Esophagus (tissue), 2 donors: ENCODE measurements around the gene ADPRS. TPM values are rescaled to one million over a fixed set of nuclear protein-coding genes. Genes with fewer than 3 reads are reported as not detected.
A peak's percentile ranks its signal among the peaks of the same experiment; 100 is the strongest.

Experiments used
- H3K27ac ChIP-seq, 2 donors: one replicate each; pipeline ENCODE4 v1.5.1; 2013; ENCODE audit warnings: low read depth in 2 of 2, mild to moderate bottlenecking in 2 of 2, inconsistent platforms in 1 of 2, low read length in 1 of 2, moderate library complexity in 1 of 2
- H3K27me3 ChIP-seq, 2 donors: one replicate each; pipeline ENCODE4 v1.6.1; 2013; ENCODE audit warnings: low read length in 2 of 2, control low read depth in 1 of 2, mild to moderate bottlenecking in 1 of 2; ENCODE audit not compliant: insufficient read depth in 2 of 2, control insufficient read depth in 1 of 2
- H3K36me3 ChIP-seq, 2 donors: one replicate each; pipeline ENCODE4 v1.6.1; 2013; ENCODE audit warnings: low read length in 1 of 2; ENCODE audit not compliant: control insufficient read depth in 2 of 2, insufficient read depth in 2 of 2
- H3K4me1 ChIP-seq, 2 donors: one replicate each; pipeline ENCODE4 v1.6.1; 2013; ENCODE audit warnings: low read length in 1 of 2; ENCODE audit not compliant: control insufficient read depth in 2 of 2, insufficient read depth in 2 of 2
- H3K4me3 ChIP-seq, 2 donors: one replicate each; pipeline ENCODE4 v1.5.1; 2013; ENCODE audit warnings: low read length in 2 of 2, mild to moderate bottlenecking in 2 of 2, low read depth in 1 of 2, moderate library complexity in 1 of 2
- H3K9me3 ChIP-seq, 2 donors: one replicate each; pipeline ENCODE4 v1.6.1; 2013; ENCODE audit warnings: mild to moderate bottlenecking in 2 of 2, low read depth in 1 of 2, low read length in 1 of 2, moderate library complexity in 1 of 2; ENCODE audit not compliant: control insufficient read depth in 2 of 2, insufficient read depth in 1 of 2
- WGBS, 2 donors: extraction: QIAGEN DNeasy Blood & Tissue Kit; methylation state at CpG; one replicate each; pipeline ENCODE4 v1.1.7; 2013; 5-methylcytosine and 5-hydroxymethylcytosine counted together
- polyA plus RNA-seq, 2 donors: library from polyadenylated mRNA; stranded (reverse); fragments of 200-250 nt; gene quantifications; one replicate each; pipeline ENCODE4 v1.2.3, GENCODE V29; 2013
- donor health status: healthy with polysubstance abuse.
- donor health status: Bipolar disorder and iron deficiency.

ADPRS gene
- polyA plus RNA-seq, 2 donors, result 28.2 to 40.3 TPM

GRCh38 chr1:36093929-36094328 is 5.2 kb downstream of the ADPRS start:
- H3K4me1 ChIP-seq, result peaks cover 0 to 6% of the 10 kb centered on the region in 2 donors
- H3K27ac ChIP-seq, result no peak overlapping the region
- H3K4me3 ChIP-seq, result no peak overlapping the region
- no peaks in the 10 kb centered on the region for H3K9me3 ChIP-seq
- H3K36me3 ChIP-seq, result peaks cover 6 to 40% of the 10 kb centered on the region in 2 donors
- 46 to 63% methylated on average over 3 of the region's 3 CpGs for WGBS, 2 donors
- H3K27me3 ChIP-seq, result no peaks in the 10 kb centered on the region

GRCh38 chr1:36094621-36095061 is 5.9 kb downstream of the ADPRS start:
- WGBS, 2 donors, result 74 to 79% methylated on average over 8 of the region's 8 CpGs
- Histone ChIP-seq H3K27ac (no peak overlapping the region), H3K9me3 (no peaks in the 10 kb centered on the region), H3K27me3 (no peaks in the 10 kb centered on the region), H3K36me3 (peaks cover 6 to 40% of the 10 kb centered on the region in 2 donors), H3K4me1 (peaks cover 0 to 4% of the 10 kb centered on the region in 2 donors), H3K4me3 (no peak overlapping the region)

GRCh38 chr1:36095760-36096405 is 7.2 kb downstream of the ADPRS start:
- Histone ChIP-seq H3K4me1 (peaks cover 0 to 5% of the 10 kb centered on the region in 2 donors), H3K36me3 (peaks cover 6 to 40% of the 10 kb centered on the region in 2 donors), H3K27me3 (no peaks in the 10 kb centered on the region), H3K4me3 (no peak overlapping the region), H3K27ac (no peak overlapping the region), H3K9me3 (no peaks in the 10 kb centered on the region)
- 70 to 75% methylated on average over 15 of the region's 15 CpGs for WGBS, 2 donors

- 68 to 74% methylated on average over 16 of the region's 16 CpGs for WGBS, 2 donors
- Histone ChIP-seq H3K4me3 (no peak overlapping the region), H3K27me3 (no peaks in the 10 kb centered on the region), H3K36me3 (peaks cover 6 to 34% of the 10 kb centered on the region in 2 donors), H3K9me3 (no peaks in the 10 kb centered on the region), H3K4me1 (peaks cover 0 to 3% of the 10 kb centered on the region in 2 donors), H3K27ac (peak overlapping the region in 1 of 2 donors; percentile 4)
These were observed 8.1 kb downstream of the ADPRS start for GRCh38 chr1:36096500-36097432.

GRCh38 chr1:36097693-36098585 is 9.2 kb downstream of the ADPRS start:
- H3K36me3 ChIP-seq, result peaks cover 4 to 23% of the 10 kb centered on the region in 2 donors
- WGBS, 2 donors, result 87 to 89% methylated on average over 33 of the region's 33 CpGs
- peak overlapping the region in 1 of 2 donors; percentile 4 for H3K27ac ChIP-seq
- H3K4me1 ChIP-seq, result peaks cover 0 to 3% of the 10 kb centered on the region in 2 donors
- H3K27me3 ChIP-seq, result no peaks in the 10 kb centered on the region
- H3K4me3 ChIP-seq, result no peak overlapping the region
- no peaks in the 10 kb centered on the region for H3K9me3 ChIP-seq

GRCh38 chr1:36098650-36099365 is 10.1 kb downstream of the ADPRS start:
- Histone ChIP-seq H3K4me1 (peaks cover 0 to 3% of the 10 kb centered on the region in 2 donors), H3K27me3 (no peaks in the 10 kb centered on the region), H3K4me3 (no peak overlapping the region), H3K27ac (no peak overlapping the region), H3K9me3 (no peaks in the 10 kb centered on the region), H3K36me3 (peaks cover 0 to 15% of the 10 kb centered on the region in 2 donors)
- 80 to 86% methylated on average over 13 of the region's 13 CpGs for WGBS, 2 donors

GRCh38 chr1:36099681-36100341 is 11.1 kb downstream of the ADPRS start:
- no peak overlapping the region for H3K4me3 ChIP-seq
- H3K9me3 ChIP-seq, result no peaks in the 10 kb centered on the region
- peaks cover 0 to 3% of the 10 kb centered on the region in 2 donors for H3K4me1 ChIP-seq
- no peak overlapping the region for H3K27ac ChIP-seq
- H3K36me3 ChIP-seq, result peaks cover 0 to 5% of the 10 kb centered on the region in 2 donors
- H3K27me3 ChIP-seq, result no peaks in the 10 kb centered on the region
- WGBS, 2 donors, result 24 to 31% methylated on average over 18 of the region's 18 CpGs

- no peaks in the 10 kb centered on the region for H3K27me3 ChIP-seq
- WGBS, 2 donors, result 64 to 68% methylated on average over 6 of the region's 6 CpGs
- H3K4me3 ChIP-seq, result no peak overlapping the region
- H3K4me1 ChIP-seq, result peaks cover 0 to 3% of the 10 kb centered on the region in 2 donors
- H3K9me3 ChIP-seq, result no peaks in the 10 kb centered on the region
- no peak overlapping the region for H3K27ac ChIP-seq
- peaks cover 0 to 5% of the 10 kb centered on the region in 2 donors for H3K36me3 ChIP-seq
These were observed 11.7 kb downstream of the ADPRS start for GRCh38 chr1:36100376-36100775.
